HEK293T (cell line): ENCODE measurements around the gene SPATA13.
A peak's percentile ranks its signal among the peaks of the same experiment; 100 is the strongest.

Source experiments
- CTCF ChIA-PET: fragments of 350-600 bp; formaldehyde crosslinking; extraction: SDS; loops from one replicate; lab custom pipeline; 2021; ENCODE audit warnings: antibody characterized with exemption, inconsistent platforms; lab: Yijun Ruan, JAX
- POLR2A ChIA-PET: fragments of 350-600 bp; formaldehyde crosslinking; extraction: SDS; loops from one replicate; lab custom pipeline; 2020; ENCODE audit warnings: antibody characterized with exemption, inconsistent platforms; lab: Yijun Ruan, JAX
- DNase-seq: peaks from one replicate; pipeline ENCODE4 v3.0.0; 2012; ENCODE audit warnings: mixed read lengths; ENCODE audit errors: extremely low spot score
- ARNT ChIP-seq: fragments of 450-650 bp; IDR thresholded peaks from 2 replicates; pipeline ENCODE4 v1.6.1; 2017; ENCODE audit warnings: mild to moderate bottlenecking
- BHLHE40 ChIP-seq: fragments of 450-650 bp; IDR thresholded peaks from 2 replicates; pipeline ENCODE4 v1.6.1; 2016; ENCODE audit warnings: mild to moderate bottlenecking, moderate library complexity, borderline replicate concordance
- CTBP1 ChIP-seq: fragments of 450-650 bp; IDR thresholded peaks from 2 replicates; pipeline ENCODE4 v1.6.1; 2016; ENCODE audit warnings: borderline replicate concordance
- ELF4 ChIP-seq: fragments of 450-650 bp; IDR thresholded peaks from 2 replicates; pipeline ENCODE4 v1.6.1; 2017; ENCODE audit warnings: antibody characterized with exemption
- FOXA1 ChIP-seq: fragments of 450-650 bp; IDR thresholded peaks from 2 replicates; pipeline ENCODE4 v1.6.1; 2016; ENCODE audit warnings: mild to moderate bottlenecking
- FOXK2 ChIP-seq: fragments of 450-650 bp; IDR thresholded peaks from 2 replicates; pipeline ENCODE4 v1.6.1; 2016; ENCODE audit warnings: mild to moderate bottlenecking
- FOXM1 ChIP-seq: fragments of 450-650 bp; IDR thresholded peaks from 2 replicates; pipeline ENCODE4 v1.6.1; 2017; ENCODE audit warnings: mild to moderate bottlenecking, borderline replicate concordance
- HDGF ChIP-seq: fragments of 450-650 bp; IDR thresholded peaks from 2 replicates; pipeline ENCODE4 v1.6.1; 2017; ENCODE audit warnings: antibody characterized with exemption, borderline replicate concordance
- L3MBTL2 ChIP-seq: fragments of 450-650 bp; conservative IDR thresholded peaks from 2 replicates; pipeline ENCODE4 v1.6.1; 2016; ENCODE audit warnings: mild to moderate bottlenecking
- LEF1 ChIP-seq: fragments of 450-650 bp; IDR thresholded peaks from 2 replicates; pipeline ENCODE4 v1.6.1; 2017; ENCODE audit warnings: mild to moderate bottlenecking, borderline replicate concordance
- NFRKB ChIP-seq: fragments of 450-650 bp; IDR thresholded peaks from 2 replicates; pipeline ENCODE4 v1.6.1; 2016; ENCODE audit warnings: mild to moderate bottlenecking, moderate library complexity
- SP1 ChIP-seq: fragments of 450-650 bp; IDR thresholded peaks from 2 replicates; pipeline ENCODE4 v1.6.1; 2017
- SUZ12 ChIP-seq: fragments of 450-650 bp; IDR thresholded peaks from 2 replicates; pipeline ENCODE4 v1.6.1; 2016; ENCODE audit warnings: mild to moderate bottlenecking
- TARDBP ChIP-seq: fragments of 450-650 bp; IDR thresholded peaks from 2 replicates; pipeline ENCODE4 v1.6.1; 2016
- ZNF384 ChIP-seq: fragments of 450-650 bp; IDR thresholded peaks from 2 replicates; pipeline ENCODE4 v1.6.1; 2016
- TF ChIP-seq, protein P1 (sequence below): fragments of 450-650 bp; IDR thresholded peaks from 2 replicates; pipeline ENCODE4 v1.6.1; 2016

SPATA13 gene

GRCh38 chr13:24233351-24233901 lies 72.9 kb downstream of the SPATA13 start:
- POLR2A ChIA-PET = interaction anchor here (0.7 to 0.8 kb wide), 2 partner anchors 179 to 327 kb away, joined by 3 read pairs; no protein-coding TSS in a partner anchor
- peak; percentile 26 for DNase-seq
- CTCF ChIA-PET = interaction anchor here (0.7 kb wide), 1 partner anchor 1712 kb away, joined by 6 read pairs; no protein-coding TSS in a partner anchor
- TF ChIP-seq SUZ12 = no peak
- no peak for TF ChIP-seq TARDBP
- no peak for TF ChIP-seq ARNT
- TF ChIP-seq FOXM1 = no peak

DNA sequence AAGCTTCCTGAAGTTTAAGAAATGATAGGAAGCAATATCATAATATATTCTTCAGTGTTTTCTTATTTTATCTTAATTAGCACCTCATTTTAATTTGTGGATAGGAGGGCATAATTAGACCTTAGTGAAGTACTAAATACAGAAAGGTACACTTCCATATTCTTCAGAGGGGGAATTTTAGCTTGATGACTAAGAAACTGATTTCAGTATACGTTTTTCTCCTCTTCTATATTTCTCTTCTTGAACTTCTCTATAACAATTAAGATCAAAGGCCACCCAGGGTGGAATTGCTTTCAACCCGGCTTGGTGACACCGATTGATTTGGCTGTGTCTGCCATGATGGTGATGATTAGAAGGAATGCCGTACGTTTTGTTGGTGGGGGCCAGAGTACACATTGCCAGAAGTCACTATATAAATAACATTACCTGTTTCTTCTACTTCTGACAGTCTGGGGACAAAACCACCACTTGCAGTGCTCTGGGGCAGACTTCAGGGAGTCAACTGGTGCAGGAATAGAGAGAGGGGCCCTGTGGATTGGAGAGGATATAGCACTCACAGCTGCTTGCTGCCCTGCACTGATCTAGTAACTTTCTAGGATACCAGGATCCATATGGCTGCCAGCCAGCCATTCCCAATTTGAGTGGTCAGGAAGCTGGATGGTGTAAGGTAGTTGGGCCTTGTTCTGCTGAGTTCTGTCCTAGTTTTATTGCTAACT lies 73.8 kb downstream of the SPATA13 start:
- CTCF ChIA-PET = interaction anchor here (0.7 kb wide), 1 partner anchor 1711 kb away, joined by 6 read pairs; no protein-coding TSS in a partner anchor
- TF ChIP-seq ELF4 = no peak
- no peak for TF ChIP-seq SUZ12
- TF ChIP-seq LEF1 = no peak
- TF ChIP-seq BHLHE40 = no peak
- TF ChIP-seq FOXA1 = no peak
- TF ChIP-seq SP1 = no peak
- TF ChIP-seq HDGF = no peak
- TF ChIP-seq FOXK2 = no peak
- TF ChIP-seq, protein P1, sequence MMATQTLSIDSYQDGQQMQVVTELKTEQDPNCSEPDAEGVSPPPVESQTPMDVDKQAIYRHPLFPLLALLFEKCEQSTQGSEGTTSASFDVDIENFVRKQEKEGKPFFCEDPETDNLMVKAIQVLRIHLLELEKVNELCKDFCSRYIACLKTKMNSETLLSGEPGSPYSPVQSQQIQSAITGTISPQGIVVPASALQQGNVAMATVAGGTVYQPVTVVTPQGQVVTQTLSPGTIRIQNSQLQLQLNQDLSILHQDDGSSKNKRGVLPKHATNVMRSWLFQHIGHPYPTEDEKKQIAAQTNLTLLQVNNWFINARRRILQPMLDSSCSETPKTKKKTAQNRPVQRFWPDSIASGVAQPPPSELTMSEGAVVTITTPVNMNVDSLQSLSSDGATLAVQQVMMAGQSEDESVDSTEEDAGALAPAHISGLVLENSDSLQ = no peak
- TF ChIP-seq NFRKB = no peak
- no peak for TF ChIP-seq CTBP1
- TF ChIP-seq L3MBTL2 = no peak
- no peak for TF ChIP-seq TARDBP
- no peak for TF ChIP-seq FOXM1
- TF ChIP-seq ARNT = no peak
- TF ChIP-seq ZNF384 = no peak
- DNase-seq = no peak
- POLR2A ChIA-PET = interaction anchor here (0.7 to 0.8 kb wide), 2 partner anchors 180 to 327 kb away, joined by 3 read pairs; no protein-coding TSS in a partner anchor

DNA sequence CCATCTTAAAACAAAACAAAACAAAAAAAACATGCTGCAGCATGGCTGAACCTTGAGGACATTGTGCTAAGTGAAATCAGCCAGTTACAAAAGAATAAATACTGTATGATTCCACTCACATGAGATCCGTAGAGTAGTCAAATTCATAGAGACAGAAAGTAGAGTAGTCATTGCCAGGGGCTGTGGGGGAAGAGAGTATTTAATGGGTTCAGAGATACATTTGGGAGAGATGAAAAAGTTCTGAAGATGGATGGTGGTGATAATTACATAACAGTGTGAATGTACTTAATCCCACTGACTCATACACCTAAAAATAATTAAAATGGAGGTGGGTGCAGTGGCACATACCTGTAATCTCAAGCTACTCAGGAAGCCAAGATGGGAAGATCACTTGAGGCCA lies 76.8 kb downstream of the SPATA13 start:
- POLR2A ChIA-PET = no interaction called here
- TF ChIP-seq SUZ12 = no peak
- no peak for TF ChIP-seq SP1
- TF ChIP-seq L3MBTL2 = no peak
- no peak for TF ChIP-seq ARNT
- TF ChIP-seq FOXA1 = no peak
- no peak for TF ChIP-seq NFRKB
- TF ChIP-seq TARDBP = no peak
- TF ChIP-seq HDGF = no peak
- no peak for TF ChIP-seq FOXM1
- TF ChIP-seq BHLHE40 = no peak
- TF ChIP-seq CTBP1 = no peak
- no peak for TF ChIP-seq LEF1
- TF ChIP-seq ELF4 = no peak
- TF ChIP-seq, protein P1 = no peak
- TF ChIP-seq FOXK2 = no peak
- no peak for TF ChIP-seq ZNF384
- CTCF ChIA-PET = no interaction called here
- DNase-seq = no peak

GRCh38 chr13:24241336-24241735 lies 80.8 kb downstream of the SPATA13 start:
- ChIA-PET CTCF (no interaction called here), POLR2A (no interaction called here)
- no peak for DNase-seq
- no peak for TF ChIP-seq FOXK2
- TF ChIP-seq TARDBP = no peak
- no peak for TF ChIP-seq FOXM1
- TF ChIP-seq ARNT = no peak

GRCh38 chr13:24242100-24242499 lies 81.6 kb downstream of the SPATA13 start:
- ChIA-PET POLR2A (no interaction called here), CTCF (no interaction called here)
- no peak for DNase-seq
- TF ChIP-seq BHLHE40 (no peak), TARDBP (no peak), ZNF384 (no peak), LEF1 (no peak), L3MBTL2 (no peak), FOXM1 (no peak), NFRKB (no peak), SUZ12 (no peak), ELF4 (no peak), FOXK2 (no peak), FOXA1 (no peak), ARNT (no peak), HDGF (no peak), CTBP1 (no peak), SP1 (no peak)
- TF ChIP-seq, protein P1 = no peak

GRCh38 chr13:24243302-24243701 lies 82.8 kb downstream of the SPATA13 start:
- ChIA-PET POLR2A (no interaction called here), CTCF (no interaction called here)
- no peak for DNase-seq
- TF ChIP-seq SUZ12 = no peak
- no peak for TF ChIP-seq ZNF384
- no peak for TF ChIP-seq ELF4
- no peak for TF ChIP-seq HDGF
- no peak for TF ChIP-seq TARDBP
- no peak for TF ChIP-seq FOXK2
- TF ChIP-seq FOXA1 = no peak
- no peak for TF ChIP-seq CTBP1
- no peak for TF ChIP-seq L3MBTL2
- no peak for TF ChIP-seq LEF1
- TF ChIP-seq, protein P1 = no peak
- no peak for TF ChIP-seq ARNT
- no peak for TF ChIP-seq NFRKB
- no peak for TF ChIP-seq BHLHE40
- TF ChIP-seq FOXM1 = no peak
- TF ChIP-seq SP1 = no peak
